A673 (cell line): ENCODE results near the gene MAGI1.

ENCODE experiments used
- CTCF ChIP-seq: fragments of 300-800, 200-600 bp; sonication (generic); conservative IDR thresholded peaks from 2 replicates; pipeline ENCODE4 v1.5.1; 2017; ENCODE audit warnings: low read depth, mild to moderate bottlenecking, antibody characterized with exemption, low read length, moderate library complexity, mixed read lengths
- EZH2 ChIP-seq: fragments of 200-600 bp; sonication (generic); IDR thresholded peaks from 2 replicates; pipeline ENCODE4 v1.6.1; 2017; ENCODE audit warnings: borderline replicate concordance, low read depth, mild to moderate bottlenecking, mixed read lengths, antibody characterized with exemption, low read length; ENCODE audit not compliant: poor library complexity, severe bottlenecking

GRCh38 chr3:65493371-65493882 lies 545.3 kb downstream of the MAGI1 start:
- TF ChIP-seq EZH2 (no peak), CTCF (no peak)
